ENCODE measurements around the gene IFNA17.
"Not testable (repeated sequence)": the region's sequence is repeated elsewhere in the genome, so short reads cannot be mapped to it uniquely, and the experiment has no call there.

Gene IFNA17

DNA sequence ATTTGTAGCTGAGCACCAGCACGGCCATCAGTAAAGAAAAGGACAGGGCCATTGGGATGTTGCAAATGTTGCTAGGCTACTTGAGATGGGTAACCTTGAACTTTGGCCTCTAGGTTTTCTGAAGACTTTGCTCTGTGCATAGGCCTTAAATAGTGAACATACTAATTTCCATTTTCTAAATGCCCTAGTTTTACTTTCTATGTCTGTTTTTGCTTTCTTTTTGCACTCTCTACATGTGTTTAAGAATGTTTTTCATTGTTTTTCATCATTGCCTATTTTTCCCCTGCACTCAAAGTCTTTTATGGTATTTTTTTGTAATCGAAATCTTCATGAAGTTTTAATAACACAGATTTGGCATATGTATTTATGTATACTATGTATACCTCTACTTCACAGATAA, at the start of gene IFNA17:
IFNA17 (minus strand) TSS at position 101 of the 400 bp plus-strand sequence; CDS start at position 52, 49 bp downstream.
- DNase-seq (ENCODE audit: low read depth, low spot score): no peak

DNA sequence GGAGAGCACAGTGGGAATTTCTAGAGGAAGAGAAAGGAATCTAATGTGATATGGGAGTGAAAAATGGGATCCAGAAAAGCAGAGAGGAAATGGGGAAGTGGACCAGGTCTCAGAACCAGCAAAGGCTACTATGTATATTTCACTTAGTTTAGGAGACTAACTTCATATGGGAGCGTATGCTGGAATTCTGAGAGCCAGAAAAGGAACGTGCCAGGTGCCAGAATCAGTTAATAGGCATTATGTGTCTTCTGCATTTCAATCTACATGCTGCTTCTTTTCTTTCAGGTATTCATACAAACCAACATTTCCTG, 40.3 kb upstream of the IFNA17 start:
- DNase-seq (ENCODE audit: low read depth, low spot score): no peak

DNA sequence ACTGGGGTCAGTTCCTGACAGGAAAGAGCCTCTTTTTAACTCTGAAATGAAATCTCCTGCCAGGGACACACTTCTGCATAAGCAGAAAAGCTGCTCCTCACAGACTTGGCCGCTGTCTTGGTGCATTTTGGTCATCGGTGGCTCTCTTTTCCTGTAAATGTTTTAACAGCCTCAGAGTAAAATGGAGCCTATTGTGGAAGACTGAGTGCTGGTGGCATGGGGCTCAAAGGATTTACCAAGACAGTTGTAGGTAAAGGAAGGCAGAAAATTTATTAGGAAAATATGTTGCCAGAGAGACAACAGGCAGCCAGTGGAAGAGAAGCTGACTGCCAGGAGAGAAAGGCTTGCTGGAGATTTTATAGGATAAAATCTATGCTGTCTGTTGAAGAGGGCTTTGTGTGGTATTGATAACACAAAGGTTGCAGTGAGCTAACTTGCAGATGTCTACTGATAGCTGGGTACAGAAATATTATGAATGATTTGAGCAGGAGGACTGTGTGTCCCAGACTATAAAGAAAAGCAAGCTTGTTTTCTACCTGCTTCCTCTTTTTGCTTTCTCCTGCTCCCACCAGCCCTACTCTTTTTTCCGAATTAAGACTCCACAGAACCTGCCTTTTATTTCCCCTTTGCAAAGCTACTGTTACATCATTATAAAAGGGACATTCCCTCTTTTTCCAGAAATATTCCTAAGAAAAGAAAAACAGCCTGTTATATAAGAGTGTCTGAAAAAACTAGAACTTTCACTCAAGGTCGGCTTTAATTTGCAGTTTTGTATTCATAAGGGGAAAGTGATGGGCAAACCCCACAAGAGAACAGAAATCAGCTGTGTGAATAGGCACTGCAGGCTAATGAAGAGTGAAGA, 39.7 kb upstream of the IFNA17 start:
- DNase-seq (ENCODE audit: low read depth, low spot score): no peak

DNA sequence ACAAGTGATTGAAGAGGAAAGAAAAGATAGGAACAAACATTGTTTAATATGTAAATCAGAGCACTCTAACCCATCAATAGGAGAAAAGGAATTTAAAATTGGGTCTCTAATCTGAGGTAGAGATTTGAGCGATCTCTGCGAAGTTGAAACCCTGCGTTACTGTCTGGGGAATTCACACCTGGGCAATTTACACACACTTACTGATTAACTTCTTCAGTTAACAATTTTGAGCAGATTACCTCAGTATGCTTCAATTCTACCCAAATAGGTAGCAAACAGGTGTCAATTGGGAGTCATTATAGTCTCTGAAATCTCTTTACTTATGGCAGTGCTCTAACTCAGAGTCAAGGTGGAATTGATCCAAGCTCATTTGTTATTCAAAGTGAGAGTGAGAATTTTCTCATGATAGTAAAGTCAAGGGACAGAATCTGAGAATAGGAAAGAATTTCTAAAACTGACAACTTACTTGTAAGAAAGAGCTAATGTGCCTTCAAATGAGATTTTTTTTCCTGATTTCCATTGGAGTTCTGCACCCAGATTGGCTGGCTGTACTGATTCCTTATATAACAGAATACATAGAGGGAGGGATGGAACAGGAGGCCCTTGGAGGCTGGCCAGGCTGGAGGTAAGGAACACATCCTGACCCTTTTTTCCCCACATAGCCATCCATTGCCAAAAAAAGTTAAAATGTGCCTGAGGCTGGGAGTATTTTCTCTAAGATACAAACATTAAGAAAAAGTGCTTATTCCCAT, 38.9 kb upstream of the IFNA17 start:
- DNase-seq (ENCODE audit: low read depth, low spot score): no peak

DNA sequence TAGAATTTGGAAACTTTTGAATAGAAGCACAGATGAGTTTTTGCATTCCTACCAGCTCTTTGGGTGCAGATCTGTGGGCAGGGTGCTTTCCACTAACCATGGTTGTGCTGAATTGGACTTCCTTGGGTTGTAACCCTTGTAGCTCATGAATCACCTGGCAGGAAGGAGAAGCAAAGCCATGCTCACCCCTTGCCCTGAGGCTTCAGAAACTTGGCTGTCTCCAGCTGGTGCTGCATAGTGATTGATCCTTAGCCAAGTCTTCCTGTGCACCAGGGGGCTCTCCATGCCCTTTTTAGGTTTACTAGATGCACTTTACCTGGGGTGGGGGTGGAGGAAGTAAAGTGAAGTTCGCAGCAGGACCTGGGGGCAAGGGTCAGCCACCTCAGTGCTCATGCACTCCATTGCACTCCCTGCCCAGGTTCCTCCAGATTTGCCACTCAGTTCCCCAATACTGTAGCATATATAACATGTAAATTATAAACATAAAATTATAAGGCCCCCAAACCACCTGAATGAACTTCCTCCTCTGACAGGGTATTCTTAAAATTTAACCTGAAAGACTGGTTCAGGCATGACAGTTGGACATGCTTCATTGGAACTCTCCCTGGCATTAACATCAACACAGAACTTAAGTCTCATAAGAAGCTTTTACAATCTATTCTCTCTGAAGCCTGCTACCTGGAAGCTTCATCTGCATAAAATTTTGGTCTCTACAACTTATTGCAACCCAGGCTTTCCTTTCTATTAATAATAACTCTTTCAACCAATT, 37.6 kb upstream of the IFNA17 start:
- DNase-seq (ENCODE audit: low read depth, low spot score): no peak

DNA sequence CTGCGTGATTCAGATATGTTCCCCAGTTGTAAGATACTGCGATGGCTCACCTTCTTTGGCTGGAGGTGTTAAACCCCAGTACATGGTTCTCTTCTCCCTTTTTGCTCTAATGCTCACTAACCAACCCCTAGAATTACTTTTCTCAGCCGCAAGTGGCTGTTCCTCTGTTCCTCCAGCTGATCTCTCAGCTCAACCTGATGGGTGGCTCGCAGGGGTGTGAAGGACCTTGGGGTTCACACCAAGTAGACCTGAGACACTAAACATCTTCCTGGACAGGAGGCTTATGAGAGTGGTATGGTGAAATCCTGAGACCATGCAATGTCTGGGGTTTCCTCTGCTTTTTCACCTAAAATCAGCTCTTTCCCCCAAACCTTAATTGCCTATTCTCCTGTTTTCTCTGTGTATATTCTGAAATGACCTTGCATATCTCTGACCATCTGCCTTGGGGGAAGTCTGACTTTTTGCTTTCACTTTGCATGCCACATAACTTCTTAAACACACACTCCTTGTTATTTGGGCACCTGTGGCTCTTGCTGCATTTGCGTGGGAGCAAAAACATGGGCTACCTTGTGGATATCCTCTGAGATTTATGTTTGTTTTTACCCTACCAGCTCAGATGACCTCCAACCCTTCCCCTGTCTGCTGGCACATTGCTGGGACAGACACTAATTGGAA, 27.7 kb upstream of the IFNA17 start:
- no peak for DNase-seq (ENCODE audit: low read depth, low spot score)

DNA sequence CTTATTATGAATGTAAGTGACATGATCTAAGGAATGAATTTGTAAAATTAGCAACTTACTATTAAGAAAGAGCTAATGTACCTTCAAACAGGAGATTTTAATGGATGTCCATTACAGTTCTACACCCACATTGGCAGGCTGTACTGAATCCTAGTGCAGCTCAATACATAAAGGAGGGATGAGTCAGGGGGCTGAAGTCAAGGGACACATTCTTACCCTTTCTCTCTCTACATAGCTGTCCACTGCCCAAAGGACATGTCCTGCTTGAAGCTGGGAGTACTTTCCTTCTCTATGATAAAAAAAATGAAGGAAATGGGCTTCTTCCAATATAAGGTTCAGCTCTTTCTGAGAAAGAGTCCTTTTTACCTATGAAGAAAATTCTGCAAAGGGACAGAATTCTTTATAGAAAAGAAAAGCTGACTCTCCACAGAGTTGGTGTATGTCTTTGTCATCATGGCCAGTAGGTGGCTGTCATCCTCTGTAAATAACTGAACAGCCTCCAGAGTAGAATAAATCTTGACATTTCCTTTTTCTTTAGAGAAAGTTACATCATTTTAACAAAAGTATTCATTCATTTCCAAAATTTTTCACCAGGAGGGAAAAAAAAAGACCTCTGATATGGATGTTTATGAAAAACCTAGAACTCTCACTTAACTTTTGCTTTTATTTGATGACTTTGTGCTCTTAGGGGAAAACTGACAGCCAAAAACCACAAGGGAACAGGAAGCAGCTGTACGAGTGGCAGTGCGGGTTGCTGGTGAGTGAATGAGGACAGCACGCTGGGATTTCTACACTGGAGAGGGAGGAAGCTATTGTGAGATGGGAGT, 24.9 kb upstream of the IFNA17 start:
- no peak for DNase-seq (ENCODE audit: low read depth, low spot score)

DNA sequence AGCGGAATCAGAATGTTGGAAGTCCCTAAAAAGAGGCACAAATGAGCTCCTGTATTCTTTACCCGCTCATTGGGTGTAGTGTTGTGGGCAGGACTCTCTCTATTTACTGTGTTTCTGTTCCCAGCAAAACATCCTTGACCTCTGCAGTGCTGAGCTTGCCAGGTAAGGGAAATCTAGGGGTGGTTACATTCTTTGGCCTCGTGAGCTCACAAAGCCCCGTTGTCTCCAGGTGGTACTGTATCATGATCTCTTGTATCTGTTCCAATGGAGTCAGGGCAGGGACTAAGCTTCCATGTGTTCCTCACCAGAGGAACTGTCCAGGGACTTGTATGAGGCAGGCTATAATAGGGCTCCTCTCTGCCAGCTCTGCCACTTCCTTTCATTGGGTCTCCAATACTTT, 23.6 kb upstream of the IFNA17 start:
- DNase-seq (ENCODE audit: low read depth, low spot score): no peak

DNA sequence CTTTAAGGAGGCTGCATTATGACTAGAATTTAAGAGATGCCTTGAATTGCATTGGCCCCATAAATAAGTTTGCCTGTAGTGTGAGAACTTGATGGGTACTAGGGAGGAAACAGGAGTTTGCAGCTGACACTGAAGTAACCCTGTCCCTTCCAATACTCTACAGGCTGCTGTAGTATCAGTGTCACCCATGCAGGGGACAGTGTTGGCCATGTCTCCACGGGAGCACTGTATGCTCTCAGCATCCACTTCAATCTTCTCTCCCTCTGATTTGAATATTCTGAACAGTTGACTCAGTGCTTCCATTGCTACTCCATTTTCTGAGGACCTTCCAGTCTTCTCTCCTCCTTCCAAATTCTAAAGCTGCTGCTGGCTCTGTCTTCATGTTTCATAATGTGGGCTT, 23.2 kb upstream of the IFNA17 start:
- no peak for DNase-seq (ENCODE audit: low read depth, low spot score)

DNA sequence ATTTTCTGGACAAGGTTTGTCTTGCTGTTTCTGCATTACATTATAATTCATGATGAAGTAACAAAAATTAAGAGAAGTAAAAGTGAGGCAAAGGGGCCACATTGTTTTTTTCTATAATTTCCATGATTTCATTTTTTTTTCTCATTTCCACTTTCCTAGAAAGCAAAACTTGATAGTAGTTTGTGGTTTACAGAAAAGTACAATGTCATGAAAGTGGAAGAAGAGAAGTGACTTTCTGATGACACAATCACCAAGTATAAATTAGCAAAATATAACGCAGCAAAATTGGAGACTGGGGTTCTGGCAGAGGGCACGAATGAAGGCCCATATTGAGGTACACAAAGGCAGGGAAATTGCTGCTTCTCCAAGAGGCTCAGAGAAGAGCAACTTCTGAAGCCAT, 16.8 kb upstream of the IFNA17 start:
- DNase-seq (ENCODE audit: low read depth, low spot score): no peak

DNA sequence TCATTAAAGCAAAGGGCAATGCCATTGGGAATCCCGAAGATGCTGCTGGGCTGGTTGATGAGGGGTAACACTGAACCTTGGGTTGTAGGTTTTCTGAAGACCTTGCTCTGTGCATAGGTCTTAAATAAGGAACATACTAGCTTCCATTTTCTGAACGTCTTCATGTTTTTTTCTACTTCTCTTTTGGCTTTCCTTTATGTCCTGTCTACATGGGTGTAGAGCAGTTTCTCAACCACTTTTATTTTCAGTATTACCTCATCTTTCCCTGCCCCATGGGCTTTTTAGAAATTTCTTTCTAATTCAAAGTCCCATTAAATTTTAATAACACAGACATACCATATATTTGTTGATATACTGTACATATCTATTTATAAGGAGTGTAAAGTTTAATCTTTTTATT, 11.9 kb upstream of the IFNA17 start, which contains the start of gene IFNA14:
IFNA14 (minus strand) TSS at position 95 of the 400 bp plus-strand sequence; CDS start at position 25, 70 bp downstream.
- DNase-seq (ENCODE audit: low read depth, low spot score): no peak

DNA sequence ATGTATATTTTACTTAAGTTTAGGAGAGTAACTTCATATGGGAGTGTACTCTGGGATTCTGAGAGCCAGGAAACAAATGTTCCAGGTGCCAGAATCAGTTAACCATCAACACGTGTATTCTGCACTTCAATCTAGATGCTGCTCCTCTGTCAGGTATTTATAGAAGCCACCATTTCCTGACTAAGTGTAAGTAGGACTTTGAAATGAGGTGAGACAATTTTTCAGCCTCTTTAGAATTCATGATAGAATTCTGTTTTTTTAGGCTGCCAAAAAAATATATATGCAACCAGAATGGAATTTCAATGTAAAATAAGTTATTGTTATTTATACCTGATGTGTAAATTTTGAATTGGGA, 8.3 kb upstream of the IFNA17 start:
- DNase-seq (ENCODE audit: low read depth, low spot score): not testable (repeated sequence)

DNA sequence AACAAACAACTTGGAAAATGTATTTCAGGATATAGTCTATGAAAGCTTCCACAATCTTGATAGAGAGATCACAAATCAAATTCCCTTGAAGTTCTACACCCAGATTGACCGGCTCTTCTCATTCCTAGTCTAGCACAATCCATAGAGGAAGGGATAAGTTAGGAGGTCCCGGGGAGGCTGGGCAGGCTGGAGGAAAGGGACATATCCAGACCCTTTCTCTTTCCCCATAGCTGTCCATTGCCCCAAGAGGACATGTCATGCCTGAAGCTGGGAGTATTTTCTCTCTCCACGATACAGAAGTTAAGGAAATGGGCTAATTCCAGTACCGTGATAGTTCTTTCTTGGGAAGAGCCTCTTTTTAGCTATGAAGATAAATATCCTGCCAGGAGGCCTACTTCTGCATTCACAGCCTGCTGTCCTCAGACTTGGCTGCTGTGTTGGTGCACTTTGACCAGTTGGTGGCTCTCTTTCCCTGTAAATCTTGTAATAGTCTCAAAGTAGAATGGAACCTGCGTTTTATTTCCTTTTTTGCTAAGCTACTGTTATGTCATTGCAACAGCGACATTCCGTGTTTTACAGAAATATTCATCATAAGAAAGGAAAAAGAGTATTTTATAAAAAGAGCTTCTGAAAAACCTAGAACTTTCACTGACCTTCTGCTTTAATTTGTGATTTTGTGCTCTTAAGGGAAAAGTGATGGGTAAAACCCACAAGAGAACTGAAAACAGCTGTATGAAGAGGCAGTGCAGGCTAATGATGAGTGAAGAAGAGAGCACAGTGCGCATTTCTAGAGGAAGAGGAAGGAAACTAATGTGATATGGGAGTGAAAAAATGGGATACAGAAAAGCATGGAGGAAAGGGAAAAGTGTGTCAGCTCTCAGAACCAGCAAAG, 7.7 kb upstream of the IFNA17 start:
- not testable (repeated sequence) for DNase-seq (ENCODE audit: low read depth, low spot score)

DNA sequence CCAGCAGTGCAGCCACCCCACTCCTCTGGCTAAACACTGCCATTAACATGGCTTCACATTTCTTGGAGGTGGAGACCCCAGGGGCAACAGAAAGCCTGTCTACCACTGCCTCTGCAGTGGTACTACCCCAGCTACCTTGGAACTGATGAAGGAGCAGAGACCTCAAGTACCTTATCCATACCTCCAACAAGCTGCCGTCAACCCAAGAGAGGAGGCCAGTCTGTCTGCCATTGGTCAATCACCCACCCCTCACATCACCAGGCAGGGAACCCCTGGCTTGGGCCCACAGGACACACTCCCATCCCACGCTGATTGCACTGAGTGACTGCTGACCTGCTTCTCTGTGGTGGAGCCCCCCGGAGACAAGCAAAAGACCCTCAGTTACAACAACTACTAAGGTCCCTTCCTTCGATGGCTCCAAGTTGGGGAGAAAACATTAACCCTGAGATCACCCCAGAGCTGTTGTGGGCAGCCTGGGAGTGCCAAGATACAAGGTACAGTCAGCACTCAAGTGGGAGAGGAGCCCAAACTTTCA, 6.2 kb upstream of the IFNA17 start:
- no peak for DNase-seq (ENCODE audit: low read depth, low spot score)

DNA sequence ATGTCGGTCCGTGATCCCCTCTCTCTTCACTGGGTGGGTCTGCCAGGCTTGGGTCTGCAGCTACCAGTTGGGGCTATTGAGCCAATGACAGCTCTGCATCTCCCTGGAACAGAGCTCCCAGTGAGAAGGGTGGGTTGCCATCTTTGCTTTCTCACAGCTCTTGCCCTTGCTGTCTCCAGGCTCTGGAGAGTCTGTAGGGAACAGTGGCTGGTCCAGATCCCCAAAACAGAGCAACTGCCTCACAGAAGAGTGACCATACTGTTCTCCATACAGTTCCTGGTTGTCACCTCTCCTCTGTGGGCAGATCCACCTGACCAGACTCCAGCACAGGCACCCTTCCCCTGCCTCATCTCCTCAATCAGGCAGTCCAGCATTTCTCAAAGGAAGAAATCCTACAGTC, 5.2 kb upstream of the IFNA17 start:
- no peak for DNase-seq (ENCODE audit: low read depth, low spot score)

DNA sequence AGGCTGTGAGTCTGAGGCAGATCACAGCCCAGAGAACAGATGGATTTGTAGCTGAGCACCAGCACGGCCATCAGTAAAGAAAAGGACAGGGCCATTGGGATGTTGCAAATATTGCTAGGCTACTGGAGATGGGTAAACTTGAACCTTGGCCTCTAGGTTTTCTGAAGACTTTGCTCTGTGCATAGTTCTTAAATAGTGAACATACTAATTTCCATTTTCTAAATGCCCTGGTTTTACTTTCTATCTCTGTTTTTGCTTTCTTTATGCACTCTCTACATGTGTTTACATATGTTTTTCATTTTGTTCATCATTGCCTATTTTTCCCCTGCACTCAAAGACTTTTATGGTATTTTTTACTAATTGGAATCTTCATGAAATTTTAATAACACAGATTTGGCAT, 10.8 kb downstream of the IFNA17 start, which contains the start of gene IFNA16:
IFNA16 (minus strand) TSS at position 101 of the 400 bp plus-strand sequence; CDS start at position 95, 6 bp downstream.
- DNase-seq (ENCODE audit: low read depth, low spot score): not testable (repeated sequence)

DNA sequence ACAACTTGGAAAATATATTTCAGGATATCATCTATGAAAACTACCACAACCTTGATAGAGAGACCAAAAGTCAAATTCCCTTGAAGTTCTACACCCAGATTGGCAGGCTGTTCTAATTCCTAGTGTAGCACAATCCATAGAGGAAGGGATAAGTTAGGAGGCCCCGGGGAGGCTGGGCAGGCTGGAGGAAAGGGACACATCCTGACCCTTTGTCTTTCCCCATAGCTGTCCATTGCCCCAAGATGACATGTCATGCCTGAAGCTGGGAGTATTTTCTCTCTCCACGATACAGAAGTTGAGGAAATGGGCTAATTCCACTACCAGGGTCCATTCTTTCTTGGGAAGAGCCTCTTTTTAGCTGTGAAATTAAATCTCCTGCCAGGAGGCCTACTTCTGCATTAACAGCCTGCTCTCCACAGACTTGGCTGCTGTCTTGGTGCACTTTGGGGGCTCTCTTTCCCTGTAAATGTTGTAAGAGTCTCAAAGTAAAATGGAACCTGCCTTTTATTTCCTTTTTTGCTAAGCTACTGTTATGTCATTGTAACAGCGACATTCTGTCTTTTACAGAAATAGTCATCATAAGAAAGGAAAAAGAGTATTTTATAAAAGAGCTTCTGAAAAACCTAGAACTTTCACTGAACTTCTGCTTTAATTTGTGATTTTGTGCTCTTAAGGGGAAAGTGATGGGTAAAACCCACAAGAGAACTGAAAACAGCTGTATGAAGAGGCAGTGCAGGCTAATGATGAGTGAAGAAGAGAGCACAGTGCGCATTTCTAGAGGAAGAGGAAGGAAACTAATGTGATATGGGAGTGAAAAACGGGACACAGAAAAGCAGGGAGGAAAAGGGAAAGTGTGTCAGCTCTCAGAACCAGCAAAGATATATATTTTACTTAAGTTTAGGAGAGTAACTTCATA, 14.4 kb downstream of the IFNA17 start:
- not testable (repeated sequence) for DNase-seq (ENCODE audit: low read depth, low spot score)

DNA sequence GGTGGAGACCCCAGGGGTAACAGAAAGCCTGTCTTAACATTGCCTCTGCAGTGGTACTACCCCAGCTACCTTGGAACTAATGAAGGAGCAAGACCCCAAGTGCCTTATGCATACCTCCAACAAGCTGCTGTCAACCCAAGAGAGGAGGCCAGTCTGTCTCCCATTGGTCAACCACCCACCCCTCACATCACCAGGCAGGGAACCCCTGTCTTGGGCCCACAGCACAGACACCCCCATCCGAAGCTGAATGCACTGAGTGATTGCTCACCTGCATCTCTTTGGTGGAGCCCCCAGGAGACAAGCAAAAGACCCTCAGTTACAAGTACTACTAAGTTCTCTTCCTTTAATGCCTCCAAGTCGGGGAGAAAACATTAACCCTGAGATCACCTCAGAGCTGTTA, 15.9 kb downstream of the IFNA17 start:
- DNase-seq (ENCODE audit: low read depth, low spot score): not testable (repeated sequence)
